Measurements from ENCODE around the gene RUNX1. TPM values are rescaled to one million over a fixed set of nuclear protein-coding genes. Genes with fewer than 3 reads are reported as not detected.

The RUNX1 gene
- total RNA-seq, 2 donors from 2014 or later, result 3.8 to 7.6 TPM

DNA sequence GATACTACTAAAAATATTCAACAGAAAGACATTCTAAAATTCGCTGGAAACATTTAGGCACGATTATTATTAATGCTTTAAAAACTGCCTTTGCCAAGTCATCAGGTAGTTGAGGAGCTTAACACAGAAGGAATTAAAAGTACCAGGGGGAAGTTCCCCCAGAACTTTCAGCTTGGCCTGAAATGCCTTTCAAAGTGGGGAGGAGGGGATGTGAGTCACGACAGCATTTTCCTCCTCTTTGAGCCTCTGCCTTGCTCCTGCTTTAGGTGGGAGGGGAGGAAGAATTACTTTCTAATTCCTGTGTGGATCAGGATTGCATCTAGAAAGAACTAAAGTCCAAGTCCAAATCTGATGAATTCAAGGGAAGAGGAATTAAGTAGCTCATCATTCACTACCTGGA, 196.7 kb downstream of the RUNX1 start:
- Histone ChIP-seq H3K27me3 (no peaks in the 10 kb centered on the region), H3K27ac (no peak overlapping the region), H3K36me3 (no peaks in the 10 kb centered on the region), H3K4me1 (no peaks in the 10 kb centered on the region), H3K4me3 (no peak overlapping the region), H3K9me3 (no peaks in the 10 kb centered on the region)
- DNase-seq (ENCODE audit: low spot score), result no peak
- TF ChIP-seq CTCF (IDR thresholded peaks at IDR 0.05), result no peak

GRCh38 chr21:34850166-34850690, 198.9 kb downstream of the RUNX1 start:
- H3K4me3 ChIP-seq, result no peak overlapping the region
- no peak overlapping the region for H3K27ac ChIP-seq
- H3K4me1 ChIP-seq, result peaks cover 0 to 16% of the 10 kb centered on the region in 2 donors
- no peaks in the 10 kb centered on the region for H3K27me3 ChIP-seq
- DNase-seq (ENCODE audit: low spot score), result no peak
- TF ChIP-seq CTCF (IDR thresholded peaks at IDR 0.05), result no peak
- H3K9me3 ChIP-seq, result no peaks in the 10 kb centered on the region
- H3K36me3 ChIP-seq, result no peaks in the 10 kb centered on the region

GRCh38 chr21:34846601-34847112, 202.4 kb downstream of the RUNX1 start:
- TF ChIP-seq CTCF (IDR thresholded peaks at IDR 0.05), result no peak
- Histone ChIP-seq H3K27ac (no peak overlapping the region), H3K27me3 (no peaks in the 10 kb centered on the region), H3K9me3 (no peaks in the 10 kb centered on the region), H3K36me3 (no peaks in the 10 kb centered on the region), H3K4me3 (no peak overlapping the region), H3K4me1 (peaks cover 0 to 35% of the 10 kb centered on the region in 2 donors)
- no peak for DNase-seq (ENCODE audit: low spot score)

DNA sequence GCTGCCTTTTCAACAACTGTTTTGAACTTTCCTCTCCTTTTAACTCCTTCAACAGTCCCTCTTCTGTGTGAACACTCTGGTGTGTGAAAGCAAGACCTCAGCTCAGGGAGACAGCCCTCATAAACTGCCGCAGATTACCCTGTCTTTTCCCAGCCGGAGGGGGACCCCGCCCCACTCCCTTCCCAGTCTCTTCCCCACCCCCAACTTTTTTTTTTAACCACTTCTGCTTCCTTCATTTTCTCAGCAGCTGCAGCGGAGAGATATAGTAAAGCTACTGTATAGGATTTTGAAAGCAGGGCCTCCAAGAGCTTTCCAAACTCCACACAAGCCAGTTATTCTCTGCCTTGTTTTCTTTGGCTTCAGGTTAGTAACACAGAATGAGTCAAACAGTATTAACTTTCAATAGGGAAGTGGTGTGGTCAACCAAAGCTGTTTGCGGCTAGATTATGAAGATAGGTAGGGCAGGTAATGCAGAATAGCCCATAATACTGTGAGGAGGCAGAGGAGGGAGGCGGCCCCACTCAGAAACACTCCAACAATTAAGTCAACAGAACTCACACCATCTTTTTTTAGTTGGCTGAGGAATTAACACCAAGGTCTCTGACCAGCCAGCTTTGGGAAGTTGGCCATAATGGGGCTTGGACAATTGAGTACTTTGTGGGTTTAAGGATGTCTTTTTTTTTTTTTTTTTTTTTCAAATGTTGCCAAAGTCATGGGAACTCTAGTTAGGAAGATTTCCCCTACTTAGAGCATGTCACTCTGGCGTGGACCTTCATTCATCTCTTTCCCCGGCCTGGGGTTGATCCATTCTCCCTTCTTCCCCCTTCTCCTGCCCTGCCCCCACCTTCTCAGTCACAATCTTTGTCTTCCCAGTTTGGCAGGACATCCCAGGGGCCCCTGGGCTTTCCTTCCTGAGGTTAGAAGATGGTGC, 203.3 kb downstream of the RUNX1 start:
- H3K4me3 ChIP-seq, result no peak overlapping the region
- H3K27ac ChIP-seq, result peak overlapping the region in 1 of 2 donors; percentile 38
- peaks cover 0 to 35% of the 10 kb centered on the region in 2 donors for H3K4me1 ChIP-seq
- TF ChIP-seq CTCF (IDR thresholded peaks at IDR 0.05), result no peak
- H3K27me3 ChIP-seq, result no peaks in the 10 kb centered on the region
- no peak for DNase-seq (ENCODE audit: low spot score)
- no peaks in the 10 kb centered on the region for H3K36me3 ChIP-seq
- no peaks in the 10 kb centered on the region for H3K9me3 ChIP-seq

DNA sequence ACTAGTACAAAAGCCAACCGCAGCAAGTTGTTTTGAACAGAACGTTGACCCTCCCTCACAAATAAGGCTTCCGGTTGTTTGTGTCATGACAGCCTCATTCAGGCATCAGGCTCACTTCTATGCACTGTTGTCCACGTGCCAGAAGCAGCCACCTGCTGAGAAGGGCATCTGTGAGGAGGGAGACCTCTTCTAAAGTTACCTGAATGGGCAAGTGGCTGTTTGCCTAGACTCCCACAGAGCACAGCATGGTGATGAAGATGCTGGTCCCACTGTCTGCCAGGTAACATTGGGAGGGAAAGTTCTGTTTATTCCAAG, 204.2 kb downstream of the RUNX1 start:
- H3K27ac ChIP-seq, result peak overlapping the region; percentile 38 to 46
- H3K9me3 ChIP-seq, result no peaks in the 10 kb centered on the region
- H3K27me3 ChIP-seq, result no peaks in the 10 kb centered on the region
- H3K4me1 ChIP-seq, result peaks cover 0 to 35% of the 10 kb centered on the region in 2 donors
- no peak for DNase-seq (ENCODE audit: low spot score)
- H3K36me3 ChIP-seq, result no peaks in the 10 kb centered on the region
- no peak for TF ChIP-seq CTCF (IDR thresholded peaks at IDR 0.05)
- no peak overlapping the region for H3K4me3 ChIP-seq

Data from right atrium auricular region (tissue), 2 donors.